Suprapubic skin (tissue), 4 donors: ENCODE data around the gene MED15. TPM values are rescaled to one million over a fixed set of nuclear protein-coding genes. Genes with fewer than 3 reads are reported as not detected.
A peak's percentile ranks its signal among the peaks of the same experiment; 100 is the strongest.

Experiments
- DNase-seq, 2 donors: peaks; one replicate each; pipeline ENCODE4 v3.0.0-alpha.2; 2019; ENCODE audit warnings: low spot score in 2 of 2
- H3K27ac ChIP-seq: fragments of 200-600 bp; sonication (generic); one replicate; pipeline ENCODE4 v1.5.1; 2019
- H3K27me3 ChIP-seq: fragments of 200-600 bp; sonication (generic); one replicate; pipeline ENCODE4 v1.5.1; 2019
- H3K36me3 ChIP-seq: fragments of 200-600 bp; sonication (generic); one replicate; pipeline ENCODE4 v1.5.1; 2019
- H3K4me1 ChIP-seq: fragments of 200-600 bp; sonication (generic); one replicate; pipeline ENCODE4 v1.5.1; 2019
- H3K4me3 ChIP-seq: fragments of 200-600 bp; sonication (generic); one replicate; pipeline ENCODE4 v1.5.1; 2019; ENCODE audit warnings: mild to moderate bottlenecking
- H3K9me3 ChIP-seq: fragments of 200-600 bp; sonication (generic); one replicate; pipeline ENCODE4 v1.5.1; 2019
- CTCF ChIP-seq, 2 donors: fragments of 200-600 bp in 1 of 2; fragments of 450-650 bp in 1 of 2; sonication (generic) in 1 of 2; IDR thresholded peaks; one replicate each; pipeline ENCODE4 v1.5.1; 2016 to 2019; ENCODE audit warnings: antibody characterized with exemption in 2 of 2, mild to moderate bottlenecking in 1 of 2, moderate library complexity in 1 of 2
- EP300 ChIP-seq: sonication (generic); formaldehyde crosslinking; IDR thresholded peaks from one replicate; pipeline ENCODE4 v1.6.1; 2017; ENCODE audit warnings: antibody characterized with exemption
- POLR2A ChIP-seq, 2 donors: fragments of 450-650 bp; IDR thresholded peaks; one replicate each; pipeline ENCODE4 v1.6.1; 2017; ENCODE audit warnings: antibody characterized with exemption in 2 of 2, mild to moderate bottlenecking in 2 of 2, moderate library complexity in 2 of 2
- POLR2AphosphoS5 ChIP-seq, 3 donors: sonication (generic); formaldehyde crosslinking; IDR thresholded peaks; one replicate each; pipeline ENCODE4 v1.6.1; 2017; ENCODE audit warnings: antibody characterized with exemption in 3 of 3
- WGBS: methylation state at CpG from one replicate; pipeline ENCODE4 v1.1.5; 2018; 5-methylcytosine and 5-hydroxymethylcytosine counted together
- total RNA-seq, 4 donors: library from RNA; depleted of rRNA; stranded (reverse); fragments of >200 nt; gene quantifications; one replicate each; pipeline ENCODE4 v1.1.0, GENCODE V29; 2016

MED15 gene
- total RNA-seq, 4 donors from 2014 or later = 59.8 to 163 (median 70.8) TPM

GRCh38 chr22:20565079-20565734, 57.8 kb downstream of the MED15 start:
- TF ChIP-seq EP300 (no peak), CTCF (IDR thresholded peaks at IDR 0.05) (no peak), POLR2A (IDR thresholded peaks at IDR 0.05) (no peak), POLR2AphosphoS5 (IDR thresholded peaks at IDR 0.05) (no peak)
- Histone ChIP-seq H3K4me3 (no peak overlapping the region), H3K36me3 (peaks cover 67% of the 10 kb centered on the region), H3K9me3 (no peaks in the 10 kb centered on the region), H3K27me3 (no peaks in the 10 kb centered on the region), H3K27ac (no peak overlapping the region), H3K4me1 (peaks cover 49% of the 10 kb centered on the region)
- WGBS = 92% methylated on average over 12 of the region's 13 CpGs
- DNase-seq = peak in 1 of 2 donors; percentile 44

- WGBS = 76% methylated on average over 4 of the region's 4 CpGs
- H3K36me3 ChIP-seq = peaks cover 61% of the 10 kb centered on the region
- H3K4me1 ChIP-seq = peaks cover 52% of the 10 kb centered on the region
Observed at GRCh38 chr22:20565761-20566160, 58.4 kb downstream of the MED15 start.

GRCh38 chr22:20566420-20567260, 59.2 kb downstream of the MED15 start:
- H3K36me3 ChIP-seq = peaks cover 65% of the 10 kb centered on the region
- H3K4me3 ChIP-seq = no peak overlapping the region

More at GRCh38 chr22:20565761-20566160, 58.4 kb downstream of the MED15 start:
- H3K27ac ChIP-seq = no peak overlapping the region
- peak in 1 of 2 donors; percentile 27 for DNase-seq
- no peaks in the 10 kb centered on the region for H3K9me3 ChIP-seq
- H3K4me3 ChIP-seq = no peak overlapping the region
- TF ChIP-seq POLR2A (IDR thresholded peaks at IDR 0.05) = no peak
- TF ChIP-seq CTCF (IDR thresholded peaks at IDR 0.05) = no peak
- TF ChIP-seq POLR2AphosphoS5 (IDR thresholded peaks at IDR 0.05) = no peak
- no peak for TF ChIP-seq EP300
- H3K27me3 ChIP-seq = no peaks in the 10 kb centered on the region

GRCh38 chr22:20567371-20567847, 60.0 kb downstream of the MED15 start:
- H3K4me1 ChIP-seq = peaks cover 52% of the 10 kb centered on the region
- peak overlapping the region; percentile 5 for H3K4me3 ChIP-seq
- H3K36me3 ChIP-seq = peaks cover 68% of the 10 kb centered on the region
- H3K27me3 ChIP-seq = no peaks in the 10 kb centered on the region
- H3K27ac ChIP-seq = peak overlapping the region; percentile 82
- no peaks in the 10 kb centered on the region for H3K9me3 ChIP-seq
- no peak for TF ChIP-seq POLR2A (IDR thresholded peaks at IDR 0.05)
- TF ChIP-seq EP300 = no peak
- TF ChIP-seq POLR2AphosphoS5 (IDR thresholded peaks at IDR 0.05) = no peak
- TF ChIP-seq CTCF (IDR thresholded peaks at IDR 0.05) = no peak
- peak in 1 of 2 donors; percentile 52 for DNase-seq
- WGBS = 44% methylated on average over 6 of the region's 6 CpGs

More at GRCh38 chr22:20566420-20567260, 59.2 kb downstream of the MED15 start:
- Histone ChIP-seq H3K4me1 (peaks cover 52% of the 10 kb centered on the region), H3K27ac (peak overlapping the region; percentile 82), H3K9me3 (no peaks in the 10 kb centered on the region), H3K27me3 (no peaks in the 10 kb centered on the region)
- no peak for TF ChIP-seq POLR2A (IDR thresholded peaks at IDR 0.05)
- no peak for TF ChIP-seq POLR2AphosphoS5 (IDR thresholded peaks at IDR 0.05)
- no peak for TF ChIP-seq EP300
- DNase-seq = peak in 1 of 2 donors; percentile 73
- WGBS = 62% methylated on average over 10 of the region's 14 CpGs

- Histone ChIP-seq H3K4me1 (peaks cover 52% of the 10 kb centered on the region), H3K36me3 (peaks cover 68% of the 10 kb centered on the region)
- no CpG with 5 or more reads among the region's 5 CpGs for WGBS
Observed at GRCh38 chr22:20567993-20568417, 60.6 kb downstream of the MED15 start.

More at GRCh38 chr22:20567993-20568417, 60.6 kb downstream of the MED15 start:
- peak overlapping the region; percentile 5 for H3K4me3 ChIP-seq
- no peaks in the 10 kb centered on the region for H3K9me3 ChIP-seq
- H3K27ac ChIP-seq = peak overlapping the region; percentile 82
- TF ChIP-seq POLR2AphosphoS5 (IDR thresholded peaks at IDR 0.05) (no peak), CTCF (IDR thresholded peaks at IDR 0.05) (peak in 1 of 2 donors; percentile 8)
- H3K27me3 ChIP-seq = no peaks in the 10 kb centered on the region
- DNase-seq = no peak
